Measurements from ENCODE around the gene PRPSAP2. TPM values are rescaled to one million over a fixed set of nuclear protein-coding genes. Genes with fewer than 3 reads are reported as not detected.
"Not testable (repeated sequence)": the region's sequence is repeated elsewhere in the genome, so short reads cannot be mapped to it uniquely, and the experiment has no call there.

PRPSAP2 gene
- total RNA-seq, 2 experiments from 2014 or later, result 56.7 to 60.5 TPM

DNA sequence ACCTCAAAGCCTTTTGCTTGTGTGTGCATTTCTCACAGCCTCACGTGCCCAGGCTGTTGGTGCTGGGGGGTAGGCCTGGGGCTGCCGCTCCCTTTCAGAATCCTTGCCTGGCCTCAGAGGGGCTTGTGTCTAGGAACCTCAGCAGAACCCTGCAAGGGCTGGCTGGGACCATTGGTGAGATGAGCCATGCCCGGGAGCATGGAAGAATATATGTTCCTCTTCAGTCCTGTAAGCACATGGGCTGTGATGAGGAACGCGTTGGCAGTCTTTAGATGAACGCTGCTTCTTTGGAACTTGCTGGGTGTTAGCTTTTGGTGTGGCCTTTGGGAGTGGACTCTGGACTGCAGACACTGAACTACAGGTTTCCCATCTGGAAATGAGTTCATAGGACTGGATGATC lies 62.0 kb downstream of the PRPSAP2 start:
- DNase-seq, result no peak
- peaks cover 53% of the 10 kb centered on the region for H3K4me1 Mint-ChIP-seq
- peak overlapping the region; percentile 17 for H3K27ac Mint-ChIP-seq
- no peak overlapping the region for H3K4me3 Mint-ChIP-seq
- H3K36me3 Mint-ChIP-seq, result peaks cover 38% of the 10 kb centered on the region
- no peaks in the 10 kb centered on the region for H3K27me3 Mint-ChIP-seq
- no peaks in the 10 kb centered on the region for H3K9me3 Mint-ChIP-seq

- H3K4me1 Mint-ChIP-seq, result peaks cover 61% of the 10 kb centered on the region
- H3K36me3 Mint-ChIP-seq, result peaks cover 39% of the 10 kb centered on the region
- DNase-seq, result no peak
- no peaks in the 10 kb centered on the region for H3K27me3 Mint-ChIP-seq
- H3K4me3 Mint-ChIP-seq, result peak overlapping the region; percentile 18
- no peaks in the 10 kb centered on the region for H3K9me3 Mint-ChIP-seq
- peak overlapping the region; percentile 84 for H3K27ac Mint-ChIP-seq
Measured at GRCh38 chr17:18920911-18921441, 63.0 kb downstream of the PRPSAP2 start.

- peak overlapping the region; percentile 84 for H3K27ac Mint-ChIP-seq
- H3K27me3 Mint-ChIP-seq, result no peaks in the 10 kb centered on the region
- H3K36me3 Mint-ChIP-seq, result peaks cover 38% of the 10 kb centered on the region
- H3K4me3 Mint-ChIP-seq, result peak overlapping the region; percentile 18
- DNase-seq, result no peak
- H3K9me3 Mint-ChIP-seq, result no peaks in the 10 kb centered on the region
- peaks cover 63% of the 10 kb centered on the region for H3K4me1 Mint-ChIP-seq
Measured at GRCh38 chr17:18921485-18921884, 63.6 kb downstream of the PRPSAP2 start.

GRCh38 chr17:18921912-18922451 lies 64.1 kb downstream of the PRPSAP2 start:
- peaks cover 66% of the 10 kb centered on the region for H3K4me1 Mint-ChIP-seq

DNA sequence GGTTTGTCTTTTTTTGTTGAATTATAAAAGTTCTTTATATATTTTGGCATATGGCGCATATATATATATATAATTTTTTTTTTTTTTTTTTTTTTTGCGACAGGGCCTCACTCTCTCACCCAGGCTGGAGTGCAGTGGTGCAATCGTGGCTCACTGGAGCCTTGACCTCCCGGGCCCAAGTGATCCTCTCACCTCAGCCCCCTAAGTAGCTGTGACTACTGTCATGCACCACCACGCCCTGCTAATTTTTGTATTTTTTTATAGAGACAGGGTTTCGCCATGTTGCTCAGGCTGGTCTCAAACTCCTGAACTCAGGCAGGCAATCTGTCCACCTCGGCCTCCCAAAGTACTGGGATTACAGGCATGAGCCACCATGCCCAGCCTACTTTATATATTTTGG lies 64.7 kb downstream of the PRPSAP2 start:
- Mint-ChIP-seq H3K27ac (peak overlapping the region; percentile 84), H3K4me1 (peaks cover 62% of the 10 kb centered on the region), H3K36me3 (peaks cover 37% of the 10 kb centered on the region)
- DNase-seq, H3K9me3 Mint-ChIP-seq, H3K27me3 Mint-ChIP-seq, H3K4me3 Mint-ChIP-seq: not testable (repeated sequence)

More at GRCh38 chr17:18921912-18922451, 64.1 kb downstream of the PRPSAP2 start:
- peak; percentile 24 for DNase-seq
- H3K36me3 Mint-ChIP-seq, result peaks cover 40% of the 10 kb centered on the region
- H3K4me3 Mint-ChIP-seq, result peak overlapping the region; percentile 29
- no peaks in the 10 kb centered on the region for H3K9me3 Mint-ChIP-seq
- H3K27ac Mint-ChIP-seq, result peak overlapping the region; percentile 84
- no peaks in the 10 kb centered on the region for H3K27me3 Mint-ChIP-seq

DNA sequence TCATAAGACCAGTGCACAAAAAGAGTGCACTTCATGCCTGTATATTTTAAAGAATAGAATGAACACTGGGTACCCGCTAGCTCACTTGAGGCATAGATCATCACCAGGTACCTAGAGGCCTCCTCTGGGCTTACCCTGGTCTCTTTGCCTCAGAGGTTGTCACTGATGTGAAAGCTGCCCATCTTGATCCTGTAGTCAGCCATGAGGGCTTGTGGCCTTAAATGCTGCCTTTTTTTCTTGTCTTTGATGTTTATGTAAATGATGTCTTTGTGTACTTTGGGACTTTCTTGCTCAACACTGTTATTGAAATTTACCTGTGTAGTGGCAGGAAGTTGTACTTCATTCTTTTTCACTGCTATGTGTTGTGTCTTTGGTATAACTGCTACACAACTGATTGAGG lies 67.3 kb downstream of the PRPSAP2 start:
- no peaks in the 10 kb centered on the region for H3K9me3 Mint-ChIP-seq
- peaks cover 46% of the 10 kb centered on the region for H3K4me1 Mint-ChIP-seq
- peak overlapping the region; percentile 2 for H3K27ac Mint-ChIP-seq
- no peaks in the 10 kb centered on the region for H3K27me3 Mint-ChIP-seq
- no peak for DNase-seq
- peaks cover 40% of the 10 kb centered on the region for H3K36me3 Mint-ChIP-seq
- H3K4me3 Mint-ChIP-seq, result no peak overlapping the region

GRCh38 chr17:18928628-18929125 lies 70.7 kb downstream of the PRPSAP2 start:
- peaks cover 36% of the 10 kb centered on the region for H3K4me1 Mint-ChIP-seq
- H3K27ac Mint-ChIP-seq, result no peak overlapping the region
- peaks cover 44% of the 10 kb centered on the region for H3K36me3 Mint-ChIP-seq
- no peaks in the 10 kb centered on the region for H3K9me3 Mint-ChIP-seq
- no peak for DNase-seq
- H3K27me3 Mint-ChIP-seq, result no peaks in the 10 kb centered on the region
- no peak overlapping the region for H3K4me3 Mint-ChIP-seq

DNA sequence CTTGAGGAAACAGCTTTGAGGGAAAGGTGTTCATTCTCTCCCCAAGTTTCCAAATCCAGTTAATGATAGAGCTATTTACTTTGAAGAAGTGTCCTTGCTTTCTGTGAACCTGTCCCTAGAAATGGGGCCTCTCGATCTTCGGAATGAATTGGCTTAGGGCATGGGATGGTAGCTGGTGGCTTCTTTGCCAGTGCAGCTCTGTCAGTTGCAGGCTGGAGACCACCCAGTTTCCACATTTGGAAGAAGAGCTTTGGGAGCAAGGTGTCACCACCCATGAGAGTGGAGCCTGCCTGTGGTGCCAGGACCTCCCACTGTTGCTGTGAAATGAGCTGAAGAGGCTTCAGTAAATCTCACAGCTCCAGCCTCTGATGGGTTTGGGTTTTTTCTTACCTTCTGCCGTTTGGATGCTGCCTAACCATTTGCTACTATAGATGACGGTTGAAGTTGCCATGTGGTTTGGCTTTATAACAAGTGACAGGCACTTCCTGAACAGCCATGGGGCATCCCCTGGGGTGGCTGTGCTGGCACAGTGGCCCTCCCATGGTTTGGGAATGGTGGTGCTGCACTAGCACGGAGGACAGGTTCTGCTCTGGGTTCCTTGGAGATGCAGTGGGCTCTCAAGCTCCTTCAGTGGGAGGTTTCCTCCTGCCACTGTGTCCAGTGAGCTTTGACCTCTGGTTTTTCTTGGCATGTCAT lies 74.6 kb downstream of the PRPSAP2 start:
- Mint-ChIP-seq H3K36me3 (peaks cover 25% of the 10 kb centered on the region), H3K4me1 (peaks cover 20% of the 10 kb centered on the region), H3K27me3 (no peaks in the 10 kb centered on the region), H3K4me3 (no peak overlapping the region), H3K27ac (no peak overlapping the region), H3K9me3 (no peaks in the 10 kb centered on the region)
- no peak for DNase-seq

GRCh38 chr17:18933102-18934058 lies 75.4 kb downstream of the PRPSAP2 start:
- H3K9me3 Mint-ChIP-seq, result no peaks in the 10 kb centered on the region
- DNase-seq, result no peak
- H3K27ac Mint-ChIP-seq, result no peak overlapping the region
- no peaks in the 10 kb centered on the region for H3K27me3 Mint-ChIP-seq
- H3K36me3 Mint-ChIP-seq, result peaks cover 24% of the 10 kb centered on the region
- H3K4me3 Mint-ChIP-seq, result no peak overlapping the region
- H3K4me1 Mint-ChIP-seq, result peaks cover 18% of the 10 kb centered on the region

- no peak overlapping the region for H3K4me3 Mint-ChIP-seq
- no peaks in the 10 kb centered on the region for H3K27me3 Mint-ChIP-seq
- DNase-seq, result no peak
- no peaks in the 10 kb centered on the region for H3K9me3 Mint-ChIP-seq
- peaks cover under 1% of the 10 kb centered on the region for H3K36me3 Mint-ChIP-seq
- H3K4me1 Mint-ChIP-seq, result peaks cover 3% of the 10 kb centered on the region
- no peak overlapping the region for H3K27ac Mint-ChIP-seq
Measured at GRCh38 chr17:18937981-18938691, 80.2 kb downstream of the PRPSAP2 start.

GRCh38 chr17:18938692-18939023 lies 80.7 kb downstream of the PRPSAP2 start:
- no peak for DNase-seq
- Mint-ChIP-seq H3K4me1 (no peaks in the 10 kb centered on the region), H3K9me3 (no peaks in the 10 kb centered on the region), H3K27ac (no peak overlapping the region), H3K36me3 (no peaks in the 10 kb centered on the region), H3K4me3 (no peak overlapping the region), H3K27me3 (no peaks in the 10 kb centered on the region)

DNA sequence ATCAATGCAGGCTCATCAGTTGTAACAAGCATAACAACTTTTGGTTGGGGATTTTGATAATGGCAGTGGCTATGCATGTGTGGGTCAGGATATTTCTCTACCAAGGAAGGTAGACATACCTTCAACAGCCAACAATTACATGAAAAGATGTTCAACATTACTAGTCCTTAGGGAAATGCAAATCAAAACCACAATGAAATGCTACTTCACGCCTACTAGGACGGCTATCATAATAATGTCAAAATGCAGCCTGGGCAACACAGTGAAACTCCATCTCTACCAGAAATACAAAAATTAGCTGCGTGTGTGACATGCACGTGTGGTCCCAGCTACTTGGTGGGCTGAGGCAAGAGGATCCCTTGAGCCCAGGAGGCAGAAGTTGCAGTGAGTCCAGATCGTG lies 86.7 kb downstream of the PRPSAP2 start:
- Mint-ChIP-seq H3K27me3 (no peaks in the 10 kb centered on the region), H3K4me3 (no peak overlapping the region), H3K36me3 (no peaks in the 10 kb centered on the region), H3K4me1 (peaks cover 5% of the 10 kb centered on the region), H3K9me3 (no peaks in the 10 kb centered on the region), H3K27ac (no peak overlapping the region)
- DNase-seq, result no peak

DNA sequence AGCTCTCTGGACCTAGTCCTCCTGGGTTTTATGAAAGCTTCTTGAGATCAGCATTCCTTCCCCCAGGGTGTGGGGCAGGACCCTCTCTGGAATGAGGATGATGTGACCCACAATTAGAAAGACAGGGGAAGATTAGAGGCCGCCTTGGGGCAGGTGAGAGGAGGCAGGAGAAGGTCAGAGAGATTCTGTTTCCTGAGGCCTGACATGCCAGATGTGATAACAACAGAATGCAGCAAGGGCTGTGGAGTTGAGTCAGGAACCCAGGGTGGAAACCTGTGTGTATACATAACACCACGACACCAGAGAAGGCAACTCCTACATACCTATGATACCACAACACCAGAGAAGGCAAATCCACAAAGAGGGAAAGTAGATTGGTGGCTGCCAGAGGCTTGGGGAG lies 88.6 kb downstream of the PRPSAP2 start:
- DNase-seq, result no peak
- Mint-ChIP-seq H3K36me3 (no peaks in the 10 kb centered on the region), H3K27ac (no peak overlapping the region), H3K9me3 (no peaks in the 10 kb centered on the region), H3K4me3 (no peak overlapping the region), H3K4me1 (peaks cover 5% of the 10 kb centered on the region), H3K27me3 (no peaks in the 10 kb centered on the region)

DNA sequence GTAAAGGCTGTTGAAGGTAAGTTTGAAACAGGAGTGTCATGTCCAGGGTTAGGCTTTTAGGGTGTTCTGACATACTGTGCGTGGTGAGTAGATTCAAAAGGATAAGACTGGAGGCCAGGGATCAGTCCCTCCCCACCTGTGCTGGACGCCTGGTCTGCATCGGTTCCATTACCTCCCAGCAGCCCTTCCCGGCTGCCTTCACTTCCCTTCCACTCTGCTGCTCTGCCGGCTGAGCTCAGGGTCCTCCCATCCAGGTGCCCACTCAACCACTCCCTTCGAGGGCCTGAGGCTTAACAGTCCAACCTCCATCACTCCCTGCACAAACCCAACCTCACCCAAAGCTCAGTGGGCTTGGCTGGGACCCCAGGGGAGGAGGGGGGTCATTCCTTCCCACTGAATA lies 89.9 kb downstream of the PRPSAP2 start:
- no peak overlapping the region for H3K4me3 Mint-ChIP-seq
- no peaks in the 10 kb centered on the region for H3K9me3 Mint-ChIP-seq
- H3K36me3 Mint-ChIP-seq, result no peaks in the 10 kb centered on the region
- H3K4me1 Mint-ChIP-seq, result peaks cover 5% of the 10 kb centered on the region
- no peaks in the 10 kb centered on the region for H3K27me3 Mint-ChIP-seq
- no peak for DNase-seq
- H3K27ac Mint-ChIP-seq, result no peak overlapping the region

All from activated naive CD8-positive, alpha-beta T cell treated with anti-CD3 and anti-CD28 coated beads for 36 hours (primary cell).